ENCODE data around the gene NUDT19.

GRCh38 chr19:32751066-32751465, 59.4 kb downstream of the NUDT19 start:
- TF ChIP-seq GATA2 (IDR thresholded peaks at IDR 0.05; ENCODE audit: low read depth, low read length) (no peak), GATA3 (IDR thresholded peaks at IDR 0.05; ENCODE audit: low read depth, low read length) (no peak)

Data from SH-SY5Y (cell line).